Activated CD4-positive, alpha-beta memory T cell treated with anti-CD3 and anti-CD28 coated beads for 36 hours (primary cell): ENCODE results near the gene DRD4. TPM values are rescaled to one million over a fixed set of nuclear protein-coding genes. Genes with fewer than 3 reads are reported as not detected.
A peak's percentile ranks its signal among the peaks of the same experiment; 100 is the strongest.

ENCODE experiments used
- CTCF ChIA-PET: fragments of 350-600 bp; sonication (Branson Sonifier 250); formaldehyde crosslinking; loops from one replicate; lab custom pipeline; 2021; ENCODE audit warnings: antibody characterized with exemption, inconsistent platforms; lab: Charles Lee
- POLR2A ChIA-PET: fragments of 350-600 bp; sonication (Branson Sonifier 250); formaldehyde crosslinking; loops from one replicate; lab custom pipeline; 2021; ENCODE audit warnings: antibody characterized with exemption; lab: Charles Lee
- DNase-seq: peaks from one replicate; pipeline ENCODE4 v3.0.0-alpha.2; 2020
- H3K27ac Mint-ChIP-seq: one replicate; pipeline ENCODE4 v1.8.0; 2021; ENCODE audit warnings: mixed read lengths
- H3K27me3 Mint-ChIP-seq: one replicate; pipeline ENCODE4 v1.8.0; 2021; ENCODE audit warnings: mixed read lengths
- H3K36me3 Mint-ChIP-seq: one replicate; pipeline ENCODE4 v1.8.0; 2021; ENCODE audit warnings: mixed read lengths
- H3K4me1 Mint-ChIP-seq: one replicate; pipeline ENCODE4 v1.8.0; 2021; ENCODE audit warnings: low read depth, mixed read lengths
- H3K4me3 Mint-ChIP-seq: one replicate; pipeline ENCODE4 v1.8.0; 2021; ENCODE audit warnings: mild to moderate bottlenecking, mixed read lengths
- H3K9me3 Mint-ChIP-seq: one replicate; pipeline ENCODE4 v1.8.0; 2021; ENCODE audit warnings: mixed read lengths
- intact Hi-C: fragments of 100-400 bp; cut with micrococcal nuclease; formaldehyde crosslinking; loops from one replicate; pipeline ENCODE4 v1.15.1; 2023
- total RNA-seq, 2 experiments: library from RNA; stranded (reverse); gene quantifications; one replicate each; pipeline ENCODE4 v1.2.3, GENCODE V29; 2021

Gene DRD4
- total RNA-seq, 2 experiments from 2014 or later = 0.21 to 0.39 TPM

GRCh38 chr11:612201-612960 is 24.7 kb upstream of the DRD4 start:
- Mint-ChIP-seq H3K36me3 (peaks cover 32% of the 10 kb centered on the region), H3K27ac (peak overlapping the region; percentile 68), H3K4me3 (no peak overlapping the region), H3K27me3 (no peaks in the 10 kb centered on the region), H3K9me3 (no peaks in the 10 kb centered on the region), H3K4me1 (peaks cover 17% of the 10 kb centered on the region)
- peak; percentile 40 for DNase-seq
- POLR2A ChIA-PET = no interaction called here
- CTCF ChIA-PET = interaction anchor here (1.2 to 2.4 kb wide), 2 partner anchors 58 to 93 kb away, joined by 4 to 9 read pairs; no protein-coding TSS in a partner anchor
- intact Hi-C loops = no loop called here

- Mint-ChIP-seq H3K27me3 (no peaks in the 10 kb centered on the region), H3K27ac (no peak overlapping the region), H3K4me1 (peaks cover 17% of the 10 kb centered on the region), H3K9me3 (no peaks in the 10 kb centered on the region), H3K4me3 (no peak overlapping the region), H3K36me3 (peaks cover 32% of the 10 kb centered on the region)
- ChIA-PET CTCF (interaction anchor here (1.2 to 2.4 kb wide), 2 partner anchors 59 to 94 kb away, joined by 4 to 9 read pairs; no protein-coding TSS in a partner anchor), POLR2A (no interaction called here)
- intact Hi-C loops = no loop called here
- no peak for DNase-seq
Measured at GRCh38 chr11:612961-613300, 24.1 kb upstream of the DRD4 start.

DNA sequence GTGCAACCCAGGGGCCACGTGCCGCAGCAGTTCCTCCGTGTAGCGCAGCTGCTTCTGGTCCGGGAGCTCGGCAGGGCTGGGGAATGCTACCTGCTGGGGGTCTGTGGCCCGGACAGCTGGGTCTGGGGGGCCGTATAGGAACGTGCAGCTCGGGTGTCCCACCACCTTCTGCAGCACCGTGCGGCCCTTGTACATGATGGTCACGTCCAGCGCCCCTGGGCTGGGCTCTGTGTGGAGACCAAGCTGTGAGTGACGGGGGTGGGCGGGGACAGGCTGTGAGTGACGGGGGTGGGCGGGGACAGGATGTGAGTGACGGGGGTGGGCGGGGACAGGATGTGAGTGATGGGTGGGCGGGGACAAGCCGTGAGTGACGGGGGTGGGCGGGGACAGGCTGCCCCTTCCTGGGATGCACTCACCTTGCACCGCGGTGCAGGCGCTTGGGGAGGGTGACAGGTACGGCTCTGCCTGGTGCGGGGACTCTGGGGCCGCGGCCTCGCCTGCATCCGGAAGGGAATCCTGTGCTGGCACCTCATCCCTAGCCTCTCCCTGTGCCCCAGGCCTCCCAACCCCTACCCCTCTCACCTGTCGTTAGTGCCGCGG is 23.6 kb upstream of the DRD4 start:
- H3K27ac Mint-ChIP-seq = peak overlapping the region; percentile 69
- peak overlapping the region; percentile 92 for H3K4me3 Mint-ChIP-seq
- H3K9me3 Mint-ChIP-seq = no peaks in the 10 kb centered on the region
- DNase-seq = peak; percentile 93
- CTCF ChIA-PET = interaction anchor here (1.2 to 2.4 kb wide), 2 partner anchors 59 to 94 kb away, joined by 4 to 9 read pairs; no protein-coding TSS in a partner anchor
- intact Hi-C loops = no loop called here
- H3K36me3 Mint-ChIP-seq = peaks cover 31% of the 10 kb centered on the region
- POLR2A ChIA-PET = interaction anchor here (1.1 kb wide), 1 partner anchor 38 kb away, joined by 3 read pairs; no protein-coding TSS in a partner anchor
- peaks cover 17% of the 10 kb centered on the region for H3K4me1 Mint-ChIP-seq
- H3K27me3 Mint-ChIP-seq = no peaks in the 10 kb centered on the region

DNA sequence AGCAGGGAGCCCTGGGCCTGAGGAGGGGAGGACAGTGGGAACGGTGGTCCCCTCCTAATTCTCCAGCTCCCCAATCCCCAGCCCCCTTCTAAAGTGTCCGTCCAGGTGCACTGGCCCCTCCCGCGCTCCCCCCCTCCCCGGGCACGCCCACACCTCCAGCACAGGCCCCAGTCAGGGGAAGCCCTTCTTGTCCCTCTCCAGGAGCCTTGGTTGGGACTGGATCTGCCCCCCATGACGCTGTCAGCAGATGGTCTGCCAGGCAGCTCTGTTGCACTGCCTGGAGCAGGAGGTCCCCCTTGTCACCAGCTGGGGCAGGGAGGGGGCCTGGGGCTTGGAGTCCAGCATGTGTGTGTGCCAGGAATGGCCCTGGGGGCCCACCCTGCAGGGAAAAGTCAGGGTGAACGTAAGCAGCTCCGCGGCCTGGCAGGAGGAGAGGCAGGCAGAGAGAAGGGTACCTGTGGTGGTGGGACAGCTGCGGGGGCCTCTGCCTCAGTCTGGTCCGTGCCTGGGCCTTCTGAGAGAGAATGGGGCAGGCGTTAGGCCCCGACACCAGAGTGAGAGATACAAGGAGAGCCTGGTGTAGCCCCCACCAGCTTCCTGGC is 22.9 kb upstream of the DRD4 start:
- DNase-seq = peak; percentile 28
- H3K9me3 Mint-ChIP-seq = no peaks in the 10 kb centered on the region
- peaks cover 29% of the 10 kb centered on the region for H3K36me3 Mint-ChIP-seq
- no peaks in the 10 kb centered on the region for H3K27me3 Mint-ChIP-seq
- peaks cover 17% of the 10 kb centered on the region for H3K4me1 Mint-ChIP-seq
- peak overlapping the region; percentile 84 for H3K27ac Mint-ChIP-seq
- intact Hi-C loops = no loop called here
- CTCF ChIA-PET = interaction anchor here (1.2 to 2.4 kb wide), 2 partner anchors 60 to 95 kb away, joined by 4 to 9 read pairs; no protein-coding TSS in a partner anchor
- POLR2A ChIA-PET = interaction anchor here (0.5 to 1.1 kb wide), 2 partner anchors 15 to 38 kb away, joined by 3 to 4 read pairs; no protein-coding TSS in a partner anchor
- peak overlapping the region; percentile 92 for H3K4me3 Mint-ChIP-seq

GRCh38 chr11:614623-615503 is 22.2 kb upstream of the DRD4 start:
- peaks cover 29% of the 10 kb centered on the region for H3K36me3 Mint-ChIP-seq
- POLR2A ChIA-PET = interaction anchor here (0.5 to 1.4 kb wide), 6 partner anchors 14 to 181 kb away, joined by 3 to 5 read pairs (median 4); partner anchors contain the start of genes HRAS and PHRF1
- H3K27me3 Mint-ChIP-seq = no peaks in the 10 kb centered on the region
- CTCF ChIA-PET = no interaction called here
- H3K9me3 Mint-ChIP-seq = no peaks in the 10 kb centered on the region
- peaks cover 17% of the 10 kb centered on the region for H3K4me1 Mint-ChIP-seq
- H3K4me3 Mint-ChIP-seq = peak overlapping the region; percentile 92
- DNase-seq = peak; percentile 23
- intact Hi-C loops = loop anchor here (5.0 kb wide), 2 partner anchors 38 to 182 kb away; partner anchors contain the start of genes PHRF1 and SLC25A22
- H3K27ac Mint-ChIP-seq = peak overlapping the region; percentile 92

DNA sequence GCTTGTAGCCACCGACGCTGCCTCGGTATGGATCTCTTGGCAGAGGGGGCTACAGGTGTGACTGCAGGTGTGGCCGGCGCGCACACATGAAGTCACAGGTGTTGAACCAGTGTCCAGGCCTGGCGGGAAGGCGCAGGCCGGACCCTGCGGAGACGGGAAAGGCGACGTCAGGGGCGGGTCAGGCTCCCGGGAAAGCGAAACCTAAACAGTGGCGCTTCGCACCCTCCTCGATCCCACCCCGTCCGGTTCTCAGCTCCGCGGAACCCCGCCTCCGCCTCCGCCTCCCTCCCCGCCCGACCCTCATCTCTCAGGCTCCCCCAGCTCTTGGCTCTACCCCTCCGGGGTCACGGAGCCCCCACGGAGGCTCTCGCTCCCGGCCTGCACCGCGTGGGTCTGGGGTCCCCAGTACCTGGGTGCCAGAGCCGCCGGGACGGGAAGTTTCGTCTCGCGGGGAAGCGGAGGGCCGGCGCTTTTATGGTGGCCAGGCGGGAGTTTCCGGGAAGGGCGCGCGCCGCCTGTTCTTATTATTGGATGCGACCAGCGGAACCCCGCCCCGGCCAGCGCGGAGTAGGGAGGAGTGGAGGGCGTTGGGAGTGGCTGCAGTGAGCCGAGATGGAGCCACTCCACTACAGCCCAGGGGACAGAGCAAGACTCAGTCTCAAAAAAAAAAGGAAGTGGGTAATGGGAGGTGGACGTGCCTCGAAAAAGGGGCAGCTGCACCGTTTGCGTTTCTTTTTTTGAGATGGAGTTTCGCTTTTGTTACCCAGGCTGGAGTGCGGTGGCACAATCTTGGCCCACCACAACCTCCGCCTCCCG is 21.4 kb upstream of the DRD4 start, which contains the start of gene IRF7:
TSS of gene IRF7 (minus strand) at position 447 of the 816 bp plus-strand sequence. CDS start 586 bp downstream, outside the sequence.
- no peaks in the 10 kb centered on the region for H3K27me3 Mint-ChIP-seq
- peak; percentile 94 for DNase-seq
- H3K4me3 Mint-ChIP-seq = peak within 1 kb of the TSS; percentile 92
- intact Hi-C loops = loop anchor here (1.0 to 5.0 kb wide), 4 partner anchors 38 to 182 kb away; partner anchors contain the start of genes DEAF1, PHRF1, SLC25A22 and TMEM80
- H3K9me3 Mint-ChIP-seq = no peaks in the 10 kb centered on the region
- H3K27ac Mint-ChIP-seq = peak within 1 kb of the TSS; percentile 92
- POLR2A ChIA-PET = interaction anchor here (0.6 to 1.4 kb wide), 6 partner anchors 24 to 180 kb away, joined by 3 to 5 read pairs (median 4); partner anchors contain the start of genes HRAS and PHRF1
- H3K4me1 Mint-ChIP-seq = peaks cover 17% of the 10 kb centered on the region
- CTCF ChIA-PET = no interaction called here
- H3K36me3 Mint-ChIP-seq = peaks cover 28% of the 10 kb centered on the region

DNA sequence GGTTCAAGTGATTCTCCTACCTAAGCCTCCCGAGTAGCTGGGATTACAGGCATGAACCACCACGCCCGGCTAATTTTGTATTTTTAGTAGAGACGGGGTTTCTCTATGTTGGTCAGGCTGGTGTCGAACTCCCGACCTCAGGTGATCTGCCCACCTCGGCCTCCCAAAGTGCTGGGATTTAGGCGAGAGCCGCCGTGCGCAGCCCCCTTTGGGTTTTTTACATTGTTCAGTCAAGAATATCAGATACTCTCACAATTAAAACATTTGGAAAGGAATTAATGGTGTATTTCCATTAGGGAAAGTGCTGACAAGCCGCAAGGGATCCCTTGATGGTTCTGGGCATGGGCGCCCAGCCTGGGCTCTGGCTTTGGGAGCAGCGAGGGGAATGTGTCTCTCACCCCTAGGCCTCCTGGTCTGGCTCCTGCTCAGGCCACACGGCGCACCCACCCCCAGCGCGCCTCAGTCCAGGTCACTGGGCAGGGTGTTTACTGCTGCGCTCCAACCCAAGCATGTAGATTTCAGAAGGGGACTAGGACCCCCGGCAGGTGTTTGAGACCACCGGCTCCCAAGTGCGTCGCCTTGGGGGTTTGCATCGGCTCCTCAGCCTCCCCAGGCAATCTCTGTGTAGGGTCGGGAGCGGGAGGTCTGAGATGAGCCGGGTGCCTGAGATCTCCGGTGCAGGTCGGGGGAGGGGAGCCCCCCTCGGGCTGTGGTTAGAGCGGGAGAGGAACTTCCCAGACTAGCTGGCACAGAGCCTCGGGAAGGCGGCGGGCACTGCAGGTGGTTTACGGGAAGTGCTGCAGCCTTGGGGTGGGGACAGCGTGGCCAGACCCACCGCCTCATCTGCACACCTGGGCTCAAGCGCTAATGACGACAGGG is 20.5 kb upstream of the DRD4 start:
- ChIA-PET CTCF (no interaction called here), POLR2A (interaction anchor here (0.6 to 1.4 kb wide), 3 partner anchors 23 to 40 kb away, joined by 3 to 5 read pairs (median 5); partner anchors contain the start of gene PHRF1)
- intact Hi-C loops = loop anchor here (1.0 to 5.0 kb wide), 4 partner anchors 39 to 181 kb away; partner anchors contain the start of genes DEAF1, PHRF1, SLC25A22 and TMEM80
- no peak for DNase-seq
- Mint-ChIP-seq H3K27me3 (no peaks in the 10 kb centered on the region), H3K27ac (peak overlapping the region; percentile 92), H3K4me1 (peaks cover 17% of the 10 kb centered on the region), H3K9me3 (no peaks in the 10 kb centered on the region), H3K36me3 (peaks cover 25% of the 10 kb centered on the region), H3K4me3 (peak overlapping the region; percentile 92)

DNA sequence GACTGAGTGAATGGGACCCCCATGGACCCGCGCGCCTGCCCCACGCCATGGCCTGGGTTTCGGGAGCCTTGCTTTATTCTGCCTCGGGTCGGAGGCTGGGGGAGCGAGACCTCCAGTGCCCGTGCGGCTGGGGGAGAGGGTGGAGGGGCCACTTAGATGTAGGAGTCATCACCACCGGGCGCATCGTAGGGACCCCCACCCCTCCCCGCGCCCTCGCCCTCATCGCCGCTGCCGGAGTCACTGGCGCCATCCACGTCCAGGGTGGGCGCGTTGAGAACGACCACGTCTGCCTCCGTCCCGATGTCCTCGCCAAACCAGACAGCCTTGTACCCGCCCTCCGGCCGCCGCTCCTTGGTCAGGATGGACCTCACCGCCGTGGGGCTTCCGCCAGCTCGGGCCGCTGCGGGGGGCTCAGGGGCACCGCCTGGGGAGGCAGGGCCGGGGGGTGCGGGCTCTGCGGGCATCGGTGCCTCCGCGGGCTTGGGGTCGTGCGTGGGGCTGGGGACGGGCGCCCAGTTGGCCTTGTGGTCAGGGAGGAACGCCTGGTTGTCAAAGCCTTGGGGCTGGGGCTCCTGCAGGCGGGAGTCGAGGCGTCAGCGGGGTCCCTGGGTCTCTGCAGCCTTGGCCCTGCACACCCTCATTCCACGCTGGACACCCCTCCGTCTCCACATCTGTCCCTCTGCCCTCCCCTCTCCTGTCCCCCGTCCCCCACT is 19.7 kb upstream of the DRD4 start:
- Mint-ChIP-seq H3K36me3 (peaks cover 21% of the 10 kb centered on the region), H3K4me1 (peaks cover 15% of the 10 kb centered on the region)

GRCh38 chr11:617912-618682 is 19.0 kb upstream of the DRD4 start:
- Mint-ChIP-seq H3K27me3 (no peaks in the 10 kb centered on the region), H3K4me3 (no peak overlapping the region), H3K4me1 (peaks cover 15% of the 10 kb centered on the region), H3K9me3 (no peaks in the 10 kb centered on the region), H3K36me3 (peaks cover 17% of the 10 kb centered on the region), H3K27ac (no peak overlapping the region)
- DNase-seq = no peak
- intact Hi-C loops = loop anchor here (2.0 to 5.0 kb wide), 3 partner anchors 41 to 179 kb away; partner anchors contain the start of genes DEAF1, PHRF1, SLC25A22 and TMEM80
- ChIA-PET POLR2A (no interaction called here), CTCF (no interaction called here)

More for the DNA sequence above, 19.7 kb upstream of the DRD4 start:
- Mint-ChIP-seq H3K4me3 (no peak overlapping the region), H3K27ac (no peak overlapping the region), H3K27me3 (no peaks in the 10 kb centered on the region), H3K9me3 (no peaks in the 10 kb centered on the region)
- intact Hi-C loops = loop anchor here (2.0 to 5.0 kb wide), 3 partner anchors 40 to 180 kb away; partner anchors contain the start of genes DEAF1, PHRF1, SLC25A22 and TMEM80
- POLR2A ChIA-PET = no interaction called here
- CTCF ChIA-PET = no interaction called here
- no peak for DNase-seq
